ENCODE data around the gene JAML. TPM values are rescaled to one million over a fixed set of nuclear protein-coding genes. Genes with fewer than 3 reads are reported as not detected.

The JAML gene
- total and polyA plus RNA-seq, 2 of the 13 experiments (the other 11 are each of a cell fraction or from before 2014, with no cell fraction given) = 2.0 to 3.3 TPM

DNA sequence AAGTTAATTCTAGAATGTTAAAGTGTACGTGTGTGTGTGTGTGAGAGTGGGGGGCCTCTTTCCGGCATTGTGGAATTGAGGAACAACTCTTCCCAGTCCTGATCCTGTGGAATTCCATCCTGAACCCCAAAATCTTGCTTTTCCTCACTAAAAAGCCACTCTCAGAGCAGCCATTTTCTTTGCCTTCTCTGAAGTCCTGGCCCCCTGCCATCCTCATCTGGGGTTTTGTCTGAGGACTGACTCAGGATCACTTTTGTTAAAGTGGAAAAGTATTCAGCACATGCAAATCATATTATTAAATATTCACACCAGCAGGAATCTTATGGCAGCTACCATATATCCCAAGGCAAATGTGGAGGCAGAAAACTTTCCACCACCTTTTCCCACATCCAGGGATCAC lies 76.0 kb downstream of the JAML start:
- Histone ChIP-seq H3K27me3 (ENCODE audit: control insufficient read depth in 1 of 2, insufficient read depth in 2 of 2, low read length in 2 of 2) (peaks cover 12 to 65% of the 10 kb centered on the region in 2 experiments; a peak in 4 of 5 replicates), H3K36me3 (replicated peaks in 1 of 2; ENCODE audit: control insufficient read depth in 1 of 2, insufficient read depth in 2 of 2, low read length in 2 of 2) (no peaks in the 10 kb centered on the region), H3K79me2 (ENCODE audit: insufficient read depth, low read length) (no peaks in the 10 kb centered on the region), H3K9me3 (ENCODE audit: low read length) (no peaks in the 10 kb centered on the region), H3K4me1 (ENCODE audit: insufficient read depth, low read length) (peaks cover 18% of the 10 kb centered on the region; the same call in 1 of the 2 replicates), H3K4me2 (ENCODE audit: low read depth, low read length) (no peak overlapping the region), H3K27ac (ENCODE audit: extremely low read length, insufficient read depth, low read length) (no peak overlapping the region), H3K4me3 (replicated peaks in 1 of 3; ENCODE audit: insufficient read depth in 1 of 3, low read depth in 2 of 3, low read length in 3 of 3) (no peak overlapping the region), H3K9ac (ENCODE audit: insufficient read depth, low read depth, low read length) (no peak overlapping the region), H2AFZ (ENCODE audit: low read length) (no peak overlapping the region), H4K20me1 (ENCODE audit: insufficient read depth, low read length) (no peaks in the 10 kb centered on the region)
- in situ Hi-C loops (cut with HindIII; ENCODE audit: extremely low pct_ligation_motif_present, low pct_unique_long_range_greater_than_20kb) = loop anchor here (5.0 to 25.0 kb wide), 3 partner anchors 143 to 338 kb away; no protein-coding TSS in a partner anchor
- FAIRE-seq (no peak), ATAC-seq (no peak), DNase-seq (ENCODE audit: low spot score) (no peak)
- WGBS (ENCODE audit: low lambda C conversion rate) = 17% methylated on average over 2 of the region's 2 CpGs
- intact Hi-C loops (cut with micrococcal nuclease; ENCODE audit: unreplicated experiment) = loop anchor here (5.0 kb wide), 1 partner anchor 48 kb away; no protein-coding TSS in a partner anchor
- CTCF ChIA-PET (ENCODE audit: low intra/inter-chr PET ratio, low total read pairs) = no interaction called here
- POLR2A ChIA-PET = no interaction called here
- BruUV-seq (replicated peaks) = no TSS peak
- TF ChIP-seq NFIB (CRISPR knock-in tag; IDR thresholded peaks at IDR 0.05; ENCODE audit: borderline replicate concordance) = no peak
- TF ChIP-seq, protein P1, sequence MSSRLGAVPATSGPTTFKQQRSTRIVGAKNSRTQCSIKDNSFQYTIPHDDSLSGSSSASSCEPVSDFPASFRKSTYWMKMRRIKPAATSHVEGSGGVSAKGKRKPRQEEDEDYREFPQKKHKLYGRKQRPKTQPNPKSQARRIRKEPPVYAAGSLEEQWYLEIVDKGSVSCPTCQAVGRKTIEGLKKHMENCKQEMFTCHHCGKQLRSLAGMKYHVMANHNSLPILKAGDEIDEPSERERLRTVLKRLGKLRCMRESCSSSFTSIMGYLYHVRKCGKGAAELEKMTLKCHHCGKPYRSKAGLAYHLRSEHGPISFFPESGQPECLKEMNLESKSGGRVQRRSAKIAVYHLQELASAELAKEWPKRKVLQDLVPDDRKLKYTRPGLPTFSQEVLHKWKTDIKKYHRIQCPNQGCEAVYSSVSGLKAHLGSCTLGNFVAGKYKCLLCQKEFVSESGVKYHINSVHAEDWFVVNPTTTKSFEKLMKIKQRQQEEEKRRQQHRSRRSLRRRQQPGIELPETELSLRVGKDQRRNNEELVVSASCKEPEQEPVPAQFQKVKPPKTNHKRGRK (CRISPR knock-in tag; IDR thresholded peaks at IDR 0.05) = no peak
- TF ChIP-seq, protein P2, sequence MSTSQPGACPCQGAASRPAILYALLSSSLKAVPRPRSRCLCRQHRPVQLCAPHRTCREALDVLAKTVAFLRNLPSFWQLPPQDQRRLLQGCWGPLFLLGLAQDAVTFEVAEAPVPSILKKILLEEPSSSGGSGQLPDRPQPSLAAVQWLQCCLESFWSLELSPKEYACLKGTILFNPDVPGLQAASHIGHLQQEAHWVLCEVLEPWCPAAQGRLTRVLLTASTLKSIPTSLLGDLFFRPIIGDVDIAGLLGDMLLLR (CRISPR knock-in tag; IDR thresholded peaks at IDR 0.05) = no peak
- no peak for TF ChIP-seq ZNF343 (CRISPR knock-in tag; IDR thresholded peaks at IDR 0.05)
- TF ChIP-seq KMT2A (CRISPR knock-in tag; IDR thresholded peaks at IDR 0.05) = no peak
- no peak for TF ChIP-seq PHF20 (CRISPR knock-in tag; IDR thresholded peaks at IDR 0.05)
- no peak for TF ChIP-seq PAXIP1 (CRISPR knock-in tag; conservative IDR thresholded peaks at IDR 0.05)
- no peak for TF ChIP-seq GTF2F1 (IDR thresholded peaks at IDR 0.05; ENCODE audit: low read length)
- TF ChIP-seq FOXC1 (CRISPR knock-in tag; IDR thresholded peaks at IDR 0.05; ENCODE audit: borderline replicate concordance) = no peak
- TF ChIP-seq JUNB (CRISPR knock-in tag; IDR thresholded peaks at IDR 0.05; ENCODE audit: borderline replicate concordance) = no peak
- no peak for TF ChIP-seq ZFYVE20 (CRISPR knock-in tag; IDR thresholded peaks at IDR 0.05; ENCODE audit: borderline replicate concordance, low read depth)
- TF ChIP-seq SNRNP70 (IDR thresholded peaks at IDR 0.05; ENCODE audit: low read depth, low read length) = no peak
- no peak for TF ChIP-seq ZUFSP (CRISPR knock-in tag; IDR thresholded peaks at IDR 0.05; ENCODE audit: borderline replicate concordance)
- TF ChIP-seq ZNF383 (CRISPR knock-in tag; IDR thresholded peaks at IDR 0.05; ENCODE audit: borderline replicate concordance) = no peak
- TF ChIP-seq MXI1 (IDR thresholded peaks at IDR 0.05; ENCODE audit: borderline replicate concordance, low read depth, low read length) = no peak
- no peak for TF ChIP-seq GABPB1 (CRISPR knock-in tag; IDR thresholded peaks at IDR 0.05)
- TF ChIP-seq IKZF1 (IDR thresholded peaks at IDR 0.05) = no peak
- no peak for TF ChIP-seq PAF1 (CRISPR knock-in tag; IDR thresholded peaks at IDR 0.05)
